ENCODE results near the gene SLC4A5.

SLC4A5 gene

DNA sequence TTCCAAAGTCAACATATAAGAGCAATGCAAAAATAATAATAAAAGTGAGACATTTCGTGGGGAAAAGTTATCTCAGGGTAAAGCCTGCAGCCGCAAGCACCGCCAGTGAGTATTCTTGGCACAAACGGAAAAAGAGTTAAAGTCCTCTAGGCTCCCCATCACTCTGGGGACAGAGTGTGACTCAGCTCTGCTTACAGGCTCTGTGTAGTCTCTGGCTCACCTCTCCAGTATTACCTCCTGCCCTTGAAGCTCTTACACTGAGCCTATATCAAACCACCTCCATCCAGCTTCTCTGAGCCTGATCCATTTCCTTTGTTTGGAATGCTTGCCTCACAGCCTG is 89.3 kb downstream of the SLC4A5 start:
- ChIA-PET POLR2A (ENCODE audit: low non-redundant PET) (no interaction called here), CTCF (interaction anchor here (0.6 kb wide), 1 partner anchor 137 kb away, joined by 3 read pairs; no protein-coding TSS in a partner anchor)
- no peak for TF ChIP-seq CTCF (conservative IDR thresholded peaks at IDR 0.05; ENCODE audit: low read depth)
- no peak for DNase-seq (ENCODE audit: low spot score)
- H3K27ac ChIP-seq = no peak overlapping the region

DNA sequence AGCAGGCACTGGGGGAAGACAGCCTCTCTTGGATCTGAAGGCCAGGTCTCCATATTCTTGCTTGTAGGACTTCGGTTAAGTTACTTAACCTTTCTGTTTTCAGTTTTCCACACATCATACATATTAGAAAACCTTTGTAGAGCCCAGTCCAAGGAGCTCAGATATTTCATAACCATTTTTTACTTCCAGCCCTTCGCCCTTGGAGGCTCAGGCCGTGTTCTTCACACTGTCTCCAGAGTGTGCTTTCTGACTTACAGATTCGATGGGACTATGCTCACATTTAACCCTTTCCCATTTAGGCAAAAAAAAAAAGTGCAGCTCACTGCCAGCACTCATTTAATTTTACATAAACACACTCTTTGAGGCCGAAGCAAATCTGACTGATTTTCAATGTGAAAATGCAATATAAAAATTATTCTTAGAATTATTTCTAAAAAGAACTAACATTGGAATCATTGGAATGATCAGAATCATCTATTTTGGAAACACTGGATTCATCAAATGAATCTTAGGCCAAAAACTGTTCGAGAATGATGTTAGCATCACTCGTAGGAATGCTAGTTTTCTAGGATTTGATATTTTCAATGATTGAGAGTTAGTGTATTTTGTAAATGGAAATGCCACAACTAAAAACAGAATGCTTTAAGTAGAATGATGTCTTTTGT is 89.8 kb downstream of the SLC4A5 start:
- CTCF ChIA-PET = no interaction called here
- DNase-seq (ENCODE audit: low spot score) = no peak
- no peak for TF ChIP-seq CTCF (conservative IDR thresholded peaks at IDR 0.05; ENCODE audit: low read depth)
- no peak overlapping the region for H3K27ac ChIP-seq
- POLR2A ChIA-PET (ENCODE audit: low non-redundant PET) = no interaction called here

- no peak overlapping the region for H3K27ac ChIP-seq
- ChIA-PET POLR2A (ENCODE audit: low non-redundant PET) (no interaction called here), CTCF (no interaction called here)
- TF ChIP-seq CTCF (conservative IDR thresholded peaks at IDR 0.05; ENCODE audit: low read depth) = no peak
- DNase-seq (ENCODE audit: low spot score) = no peak
Observed at GRCh38 chr2:74252862-74253261, 90.4 kb downstream of the SLC4A5 start.

- H3K27ac ChIP-seq = no peak overlapping the region
- ChIA-PET CTCF (no interaction called here), POLR2A (ENCODE audit: low non-redundant PET) (no interaction called here)
- TF ChIP-seq CTCF (conservative IDR thresholded peaks at IDR 0.05; ENCODE audit: low read depth) = no peak
- no peak for DNase-seq (ENCODE audit: low spot score)
Observed at GRCh38 chr2:74252036-74252435, 91.2 kb downstream of the SLC4A5 start.

- POLR2A ChIA-PET (ENCODE audit: low non-redundant PET) = no interaction called here
- peak; percentile 78 for TF ChIP-seq CTCF (conservative IDR thresholded peaks at IDR 0.05; ENCODE audit: low read depth)
- CTCF ChIA-PET = interaction anchor here (0.5 to 2.0 kb wide), 19 partner anchors 9 to 426 kb away, joined by 3 to 14 read pairs (median 4); no protein-coding TSS in a partner anchor
- no peak overlapping the region for H3K27ac ChIP-seq
- DNase-seq (ENCODE audit: low spot score) = peak; percentile 60
Observed at GRCh38 chr2:74250189-74250631, 93.0 kb downstream of the SLC4A5 start.

GRCh38 chr2:74249406-74250122 is 93.7 kb downstream of the SLC4A5 start:
- no peak for TF ChIP-seq CTCF (conservative IDR thresholded peaks at IDR 0.05; ENCODE audit: low read depth)
- no peak for DNase-seq (ENCODE audit: low spot score)
- H3K27ac ChIP-seq = no peak overlapping the region
- ChIA-PET POLR2A (ENCODE audit: low non-redundant PET) (no interaction called here), CTCF (interaction anchor here (0.5 to 2.0 kb wide), 20 partner anchors 8 to 426 kb away, joined by 3 to 14 read pairs (median 4); no protein-coding TSS in a partner anchor)
